Fibroblast of villous mesenchyme (primary cell): Measurements from ENCODE around the gene CDS2. TPM values are rescaled to one million over a fixed set of nuclear protein-coding genes. Genes with fewer than 3 reads are reported as not detected.
A peak's percentile ranks its signal among the peaks of the same experiment; 100 is the strongest.

Experiments used
- DNase-seq: peaks from one replicate; pipeline ENCODE4 v3.0.0-alpha.2; 2010; ENCODE audit warnings: low read depth
- H3K4me3 ChIP-seq: 2 replicates; pipeline ENCODE4 v1.5.1; 2011; ENCODE audit warnings: low read depth, mild to moderate bottlenecking, low read length
- CTCF ChIP-seq: IDR thresholded peaks from 2 replicates; pipeline ENCODE4 v1.5.1; 2012; ENCODE audit warnings: low read depth, mild to moderate bottlenecking, low read length; ENCODE audit not compliant: insufficient read depth
- total RNA-seq: library from RNA; depleted of rRNA; stranded (reverse); fragments of >200 nt; gene quantifications from 2 replicates; pipeline ENCODE4 v1.2.3, GENCODE V29; 2012

Gene CDS2
- total RNA-seq, 1 donor: 32.4 TPM

DNA sequence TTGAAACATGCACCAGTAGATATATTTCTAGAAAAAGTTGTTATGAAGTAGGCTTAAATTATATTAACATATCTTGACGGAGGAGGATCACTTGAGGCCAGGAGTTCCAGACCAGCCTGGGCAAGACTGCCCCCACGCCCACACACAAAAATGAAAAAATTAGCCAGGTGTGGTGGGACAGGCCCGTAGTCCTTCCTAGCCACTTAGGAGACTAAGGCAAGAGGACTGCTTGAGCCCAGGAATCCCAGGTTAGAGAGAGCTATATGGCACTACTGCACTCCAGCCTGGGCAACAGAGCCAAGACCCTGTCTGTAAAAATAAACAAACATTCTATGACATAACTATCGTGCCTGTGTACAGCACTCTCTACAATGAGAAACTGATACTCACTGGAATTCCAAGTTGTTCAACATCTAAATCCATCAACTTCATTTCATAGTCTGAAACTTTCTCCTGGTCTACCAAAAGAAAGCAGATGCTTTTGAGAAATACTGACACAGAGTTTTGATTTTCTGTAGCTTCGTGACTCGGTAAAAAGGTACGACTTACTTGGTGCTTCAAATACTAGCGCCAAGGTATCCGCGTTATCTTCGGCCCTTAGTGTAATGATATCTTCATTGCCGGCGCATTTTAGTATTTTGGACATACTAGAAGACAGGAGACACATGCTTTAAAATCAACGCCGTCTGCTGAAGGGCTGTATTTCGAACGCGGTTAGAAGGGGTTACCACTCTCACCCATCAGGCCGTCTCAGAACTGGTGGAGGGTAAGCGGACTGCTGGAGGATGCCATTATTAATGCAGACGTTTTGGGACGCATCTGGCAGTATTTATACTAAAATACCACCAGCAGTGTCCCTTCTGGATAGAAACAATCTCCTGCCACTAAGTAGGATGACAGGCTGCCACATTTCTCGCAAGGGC, 8.3 kb upstream of the CDS2 start:
- no peak for TF ChIP-seq CTCF
- DNase-seq: no peak
- peak overlapping the region; percentile 98 for H3K4me3 ChIP-seq

DNA sequence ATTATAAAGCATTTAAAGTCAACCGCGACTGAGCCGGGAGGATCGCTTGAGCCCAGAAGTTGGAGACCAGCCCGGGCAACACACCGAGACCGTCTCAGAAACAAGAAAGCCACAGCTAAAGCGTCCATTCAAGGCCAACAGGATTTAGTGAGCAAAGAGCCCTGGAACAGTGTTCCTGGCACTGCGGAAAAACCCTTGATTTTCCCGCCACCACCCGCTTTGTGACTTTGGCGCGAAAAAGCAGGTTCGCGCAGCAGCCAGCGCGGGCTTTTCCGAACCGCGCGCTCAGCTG, 7.7 kb upstream of the CDS2 start:
- no peak for TF ChIP-seq CTCF
- no peak for DNase-seq

DNA sequence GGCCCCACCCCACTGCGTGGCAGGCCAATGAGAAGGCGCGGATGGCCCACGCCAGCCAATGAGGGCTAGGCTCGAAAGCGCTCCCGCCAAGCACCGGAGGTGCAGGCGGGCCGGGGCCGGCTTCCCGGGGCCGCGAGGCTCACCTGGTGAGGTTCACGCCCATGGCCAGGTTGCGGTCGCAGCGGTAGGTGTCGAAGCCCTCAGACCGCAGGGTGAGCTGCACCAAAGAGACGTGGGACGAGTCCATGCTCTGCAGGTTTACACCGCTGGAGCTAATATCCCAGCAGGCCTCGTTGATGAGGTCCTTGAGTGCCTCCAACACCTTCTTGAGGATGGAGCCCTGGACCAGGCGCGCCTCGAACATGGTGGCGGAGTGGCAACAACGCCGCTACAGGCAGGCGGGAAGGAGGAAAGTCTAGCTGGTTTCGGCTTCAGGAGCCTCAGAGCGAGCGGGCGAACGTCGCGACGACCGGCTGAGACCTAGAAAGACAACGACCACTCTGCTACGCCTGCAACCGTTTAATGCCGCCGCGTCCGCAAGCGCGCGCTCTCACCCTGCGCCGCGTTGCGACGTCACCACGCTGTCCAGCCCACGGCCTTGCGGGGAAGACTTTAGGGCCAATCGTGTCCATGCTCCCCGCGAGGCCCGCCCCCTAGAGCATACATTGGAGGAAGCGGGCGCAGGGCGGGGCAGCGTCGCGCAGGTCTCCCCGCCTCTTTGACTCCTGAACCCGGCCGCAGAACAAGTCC, 7.2 kb upstream of the CDS2 start, which contains the start of gene PCNA:
TSS of gene PCNA (minus strand) at position 524 of the 750 bp plus-strand sequence. CDS start at position 364, 160 bp downstream.
- peak; percentile 98 for DNase-seq
- TF ChIP-seq CTCF: no peak
- peak within 1 kb of the TSS; percentile 98 for H3K4me3 ChIP-seq

More for the DNA sequence above, 7.7 kb upstream of the CDS2 start:
- H3K4me3 ChIP-seq: peak overlapping the region; percentile 98

DNA sequence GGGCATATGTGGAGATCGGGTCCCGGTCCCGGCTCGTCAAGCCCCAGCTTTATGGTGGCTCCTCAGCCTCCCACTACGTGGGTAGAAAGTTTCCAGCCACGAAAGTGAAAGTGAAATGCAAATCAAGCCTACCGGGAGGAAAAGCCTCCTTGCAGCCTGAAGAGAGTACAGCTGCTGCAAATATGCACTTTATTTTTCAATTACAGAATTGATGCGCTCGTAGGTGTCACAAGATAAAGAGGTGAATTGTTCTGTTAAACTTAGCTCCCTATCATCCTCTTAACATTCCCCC, 6.7 kb upstream of the CDS2 start:
- TF ChIP-seq CTCF: no peak
- peak overlapping the region; percentile 98 for H3K4me3 ChIP-seq
- DNase-seq: no peak

- TF ChIP-seq CTCF: no peak
- DNase-seq: peak; percentile 40
- no peak overlapping the region for H3K4me3 ChIP-seq
Observed at GRCh38 chr20:5122873-5123260, 3.9 kb upstream of the CDS2 start.

DNA sequence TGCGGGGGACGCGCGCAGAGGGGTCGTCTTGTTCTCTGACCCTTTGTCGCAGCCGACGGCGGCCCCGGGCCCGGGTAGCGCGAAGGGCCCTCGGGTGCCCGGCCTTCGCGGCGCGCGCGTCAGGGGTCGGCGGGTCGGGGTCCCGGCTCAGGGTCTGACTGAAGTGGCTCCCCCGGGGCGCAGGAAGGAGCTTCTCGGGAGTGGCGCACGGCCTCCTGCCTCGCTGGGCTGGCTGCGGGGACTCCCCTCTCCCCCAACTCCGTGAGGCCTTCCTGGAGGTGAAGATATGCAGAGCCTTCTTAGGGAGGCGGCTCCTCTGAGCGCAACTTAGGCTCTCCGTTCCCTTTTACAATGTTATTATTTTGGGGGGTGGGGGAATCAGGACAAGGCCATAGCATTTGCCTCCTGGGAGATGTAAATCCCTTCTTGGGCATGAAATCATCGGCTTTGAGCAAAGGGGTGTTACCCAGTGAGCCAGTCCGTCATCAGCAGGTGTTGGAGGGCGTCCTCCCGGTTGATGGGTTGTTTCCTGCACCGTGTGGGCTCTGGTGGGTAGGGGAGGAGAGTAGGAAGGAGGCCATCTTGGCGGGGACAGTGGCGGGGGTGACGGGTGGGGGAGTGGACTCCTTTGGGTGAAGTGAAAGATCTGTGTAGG, 523 bp downstream of the CDS2 start:
- peak; percentile 54 for DNase-seq
- peak overlapping the region; percentile 87 for H3K4me3 ChIP-seq
- no peak for TF ChIP-seq CTCF
